Prostate gland (tissue), 2 donors: ENCODE measurements around the gene ADAM8. TPM values are rescaled to one million over a fixed set of nuclear protein-coding genes. Genes with fewer than 3 reads are reported as not detected.

Experiments
- DNase-seq: peaks from one replicate; pipeline ENCODE4 v3.0.0-alpha.2; 2019; ENCODE audit warnings: low spot score
- H3K27ac ChIP-seq, 2 donors: fragments of 200-600 bp; sonication (generic); 2 replicates each; pipeline ENCODE4 v1.5.1; 2017 to 2019
- H3K27me3 ChIP-seq: fragments of 200-600 bp; sonication (generic); replicated peaks from 2 replicates; pipeline ENCODE4 v1.5.1; 2019; ENCODE audit not compliant: insufficient read depth
- H3K36me3 ChIP-seq, 2 donors: fragments of 200-600 bp; sonication (generic); 1 replicate in 1 of 2; 2 replicates in 1 of 2; pipeline versions ENCODE4 v1.5.1 to v1.8.1; 2017 to 2019
- H3K4me1 ChIP-seq: fragments of 200-600 bp; sonication (generic); replicated peaks from 2 replicates; pipeline ENCODE4 v1.5.1; 2019
- H3K4me3 ChIP-seq, 2 donors: fragments of 200-600 bp; sonication (generic); 2 replicates each; pipeline ENCODE4 v1.5.1; 2017 to 2019
- H3K9me3 ChIP-seq: fragments of 200-600 bp; sonication (generic); 2 replicates; pipeline ENCODE4 v1.5.1; 2017
- POLR2A ChIP-seq: fragments of 450-650 bp; IDR thresholded peaks from one replicate; pipeline ENCODE4 v1.6.1; 2016; ENCODE audit warnings: antibody characterized with exemption, mild to moderate bottlenecking
- POLR2AphosphoS5 ChIP-seq: sonication (generic); formaldehyde crosslinking; IDR thresholded peaks from one replicate; pipeline ENCODE4 v1.6.1; 2017; ENCODE audit warnings: antibody characterized with exemption
- WGBS: methylation state at CpG from one replicate; pipeline ENCODE4 v1.1.5; 2018; 5-methylcytosine and 5-hydroxymethylcytosine counted together
- intact Hi-C: fragments of 100-400 bp; cut with DNase I; formaldehyde crosslinking; loops from one replicate; pipeline ENCODE4 v1.14.2; 2022
- total RNA-seq, 2 donors: library from RNA; depleted of rRNA; stranded (reverse); fragments of >200 nt; gene quantifications; one replicate each; pipeline ENCODE4 v1.1.0, GENCODE V29; 2016
- TF ChIP-seq, protein P1 (sequence below), 4 experiments: fragments of 200-600 bp in 2 of 4; fragments of 450-650 bp in 2 of 4; sonication (generic) in 2 of 4; IDR thresholded peaks; 1 replicate in 3 of 4; 2 replicates in 1 of 4; pipeline ENCODE4 v1.5.1; 2016 to 2019; ENCODE audit warnings: antibody characterized with exemption in 4 of 4, mild to moderate bottlenecking in 2 of 4, moderate library complexity in 2 of 4

ADAM8 gene
- total RNA-seq, 2 donors from 2014 or later = 7.2 to 7.4 TPM

DNA sequence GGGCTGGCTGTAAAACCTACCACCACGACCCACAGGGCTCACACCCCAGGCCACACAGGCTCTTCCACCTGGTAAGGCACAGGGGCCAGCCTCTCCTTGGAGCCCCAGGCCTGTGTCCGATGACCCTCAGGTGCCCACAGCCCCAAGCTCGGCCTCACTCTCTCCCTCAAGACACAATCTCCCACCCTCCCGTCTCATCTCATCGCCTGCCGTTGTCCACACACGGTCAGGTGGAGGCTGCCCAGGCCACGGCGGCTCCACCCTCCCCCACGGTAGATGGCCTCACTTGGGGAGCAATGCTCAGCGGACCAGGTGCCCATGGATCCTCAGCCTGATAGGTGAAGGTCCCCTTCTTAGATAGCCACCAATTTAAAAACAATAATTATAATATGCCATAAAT, 55.3 kb downstream of the ADAM8 start:
- intact Hi-C loops = no loop called here
- H3K27me3 ChIP-seq = peaks cover 15% of the 10 kb centered on the region
- H3K4me1 ChIP-seq = no peaks in the 10 kb centered on the region
- TF ChIP-seq POLR2AphosphoS5 (no peak), POLR2A (no peak)
- TF ChIP-seq, protein P1, sequence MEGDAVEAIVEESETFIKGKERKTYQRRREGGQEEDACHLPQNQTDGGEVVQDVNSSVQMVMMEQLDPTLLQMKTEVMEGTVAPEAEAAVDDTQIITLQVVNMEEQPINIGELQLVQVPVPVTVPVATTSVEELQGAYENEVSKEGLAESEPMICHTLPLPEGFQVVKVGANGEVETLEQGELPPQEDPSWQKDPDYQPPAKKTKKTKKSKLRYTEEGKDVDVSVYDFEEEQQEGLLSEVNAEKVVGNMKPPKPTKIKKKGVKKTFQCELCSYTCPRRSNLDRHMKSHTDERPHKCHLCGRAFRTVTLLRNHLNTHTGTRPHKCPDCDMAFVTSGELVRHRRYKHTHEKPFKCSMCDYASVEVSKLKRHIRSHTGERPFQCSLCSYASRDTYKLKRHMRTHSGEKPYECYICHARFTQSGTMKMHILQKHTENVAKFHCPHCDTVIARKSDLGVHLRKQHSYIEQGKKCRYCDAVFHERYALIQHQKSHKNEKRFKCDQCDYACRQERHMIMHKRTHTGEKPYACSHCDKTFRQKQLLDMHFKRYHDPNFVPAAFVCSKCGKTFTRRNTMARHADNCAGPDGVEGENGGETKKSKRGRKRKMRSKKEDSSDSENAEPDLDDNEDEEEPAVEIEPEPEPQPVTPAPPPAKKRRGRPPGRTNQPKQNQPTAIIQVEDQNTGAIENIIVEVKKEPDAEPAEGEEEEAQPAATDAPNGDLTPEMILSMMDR (IDR thresholded peaks at IDR 0.05) = no peak
- H3K4me3 ChIP-seq = no peak overlapping the region
- 92% methylated on average over 11 of the region's 11 CpGs for WGBS
- DNase-seq = no peak
- H3K27ac ChIP-seq = no peak overlapping the region
- H3K36me3 ChIP-seq = no peaks in the 10 kb centered on the region
- no peaks in the 10 kb centered on the region for H3K9me3 ChIP-seq

DNA sequence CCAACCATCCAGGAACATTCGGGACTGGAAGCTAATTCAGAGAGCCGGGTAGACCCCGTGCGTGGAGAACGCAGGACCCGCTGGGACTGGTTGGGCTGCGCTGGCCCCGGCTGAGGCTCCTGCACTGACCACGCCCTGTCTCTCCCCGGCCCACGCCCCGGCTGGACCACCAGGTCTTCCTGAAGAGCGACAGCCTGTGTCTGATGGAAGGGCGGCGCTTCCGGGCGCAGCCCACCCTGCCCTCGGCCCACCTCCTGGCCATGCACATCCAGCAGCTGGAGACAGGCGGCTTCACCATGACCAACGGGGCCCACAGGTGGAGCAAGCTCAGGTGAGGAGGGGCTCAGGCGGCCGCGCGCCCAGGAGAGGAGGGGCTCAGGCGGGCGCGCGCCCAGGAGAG, 56.9 kb downstream of the ADAM8 start:
- intact Hi-C loops = no loop called here
- DNase-seq = no peak
- no peaks in the 10 kb centered on the region for H3K9me3 ChIP-seq
- no peak for TF ChIP-seq POLR2AphosphoS5
- TF ChIP-seq POLR2A = no peak
- TF ChIP-seq, protein P1 (IDR thresholded peaks at IDR 0.05) = no peak
- peaks cover 15% of the 10 kb centered on the region for H3K27me3 ChIP-seq
- H3K4me1 ChIP-seq = no peaks in the 10 kb centered on the region
- H3K27ac ChIP-seq = no peak overlapping the region
- 5% methylated on average over 24 of the region's 28 CpGs for WGBS
- no peaks in the 10 kb centered on the region for H3K36me3 ChIP-seq
- no peak overlapping the region for H3K4me3 ChIP-seq

DNA sequence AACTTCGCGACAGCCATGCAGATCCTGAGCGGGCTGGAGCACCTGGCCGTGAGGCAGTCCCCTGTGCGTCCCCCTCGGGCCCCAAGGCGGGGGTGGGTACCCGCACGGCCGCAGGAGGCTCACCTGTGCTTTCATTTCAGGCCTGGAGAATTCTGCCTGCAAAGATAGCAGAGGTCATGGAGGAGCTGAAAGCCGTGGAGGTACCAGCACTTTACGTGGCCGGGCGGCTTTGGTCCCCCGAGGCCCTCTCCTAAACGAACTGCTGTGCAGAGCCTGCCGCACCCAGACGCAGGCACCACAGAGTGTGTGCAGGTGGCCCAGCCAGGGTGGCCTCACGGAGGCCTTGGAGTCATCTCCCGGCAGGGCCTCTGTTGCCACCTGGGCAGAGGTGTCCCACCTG, 57.8 kb downstream of the ADAM8 start:
- Histone ChIP-seq H3K27ac (no peak overlapping the region), H3K9me3 (no peaks in the 10 kb centered on the region), H3K36me3 (no peaks in the 10 kb centered on the region), H3K4me1 (no peaks in the 10 kb centered on the region), H3K4me3 (no peak overlapping the region), H3K27me3 (peaks cover 15% of the 10 kb centered on the region)
- TF ChIP-seq, protein P1 (IDR thresholded peaks at IDR 0.05) = no peak
- no peak for TF ChIP-seq POLR2A
- no peak for TF ChIP-seq POLR2AphosphoS5
- 50% methylated on average over 12 of the region's 20 CpGs for WGBS
- DNase-seq = no peak
- intact Hi-C loops = no loop called here

DNA sequence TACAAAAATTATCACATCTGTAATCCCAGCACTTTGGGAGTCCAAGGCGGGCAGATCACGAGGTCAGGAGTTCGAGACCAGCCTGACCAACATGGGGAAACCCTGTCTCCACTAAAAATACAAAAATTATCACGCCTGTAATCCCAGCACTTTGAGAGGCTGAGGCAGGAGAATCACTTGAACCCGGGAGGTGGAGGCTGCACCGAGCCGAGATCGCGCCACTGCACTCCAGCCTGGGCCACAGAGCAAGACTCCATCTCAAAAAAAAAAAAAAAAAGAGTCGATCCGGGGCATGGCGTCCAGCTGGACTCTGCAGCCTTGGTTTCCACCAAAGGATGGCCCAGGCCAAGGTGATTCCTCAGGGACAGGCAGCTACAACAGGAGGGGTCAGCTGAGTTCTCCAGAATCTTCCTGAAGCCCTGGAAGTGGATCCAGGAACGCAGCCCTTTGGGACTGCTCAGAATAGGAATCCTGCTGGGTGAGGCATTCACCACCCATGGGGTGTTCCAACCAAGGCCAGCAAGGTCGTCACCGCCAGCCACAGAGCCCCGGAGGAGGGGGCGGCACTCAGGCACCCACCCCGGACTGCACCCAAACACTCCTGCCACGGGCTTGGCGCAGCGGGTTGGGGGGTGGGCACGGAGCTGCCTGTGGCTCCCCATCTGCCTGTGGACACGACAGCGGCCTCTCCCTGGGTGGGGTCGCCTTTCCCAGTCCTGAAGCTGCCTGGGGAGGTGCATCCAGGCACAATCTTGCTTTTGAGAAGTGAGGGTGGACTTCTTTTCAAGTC, 58.7 kb downstream of the ADAM8 start:
- Histone ChIP-seq H3K27ac (no peak overlapping the region), H3K9me3 (no peaks in the 10 kb centered on the region), H3K36me3 (no peaks in the 10 kb centered on the region), H3K27me3 (peaks cover 15% of the 10 kb centered on the region), H3K4me3 (no peak overlapping the region), H3K4me1 (no peaks in the 10 kb centered on the region)
- 91% methylated on average over 25 of the region's 25 CpGs for WGBS
- no peak for DNase-seq
- TF ChIP-seq, protein P1 (IDR thresholded peaks at IDR 0.05) = no peak
- TF ChIP-seq POLR2AphosphoS5 (no peak), POLR2A (no peak)
- intact Hi-C loops = no loop called here

DNA sequence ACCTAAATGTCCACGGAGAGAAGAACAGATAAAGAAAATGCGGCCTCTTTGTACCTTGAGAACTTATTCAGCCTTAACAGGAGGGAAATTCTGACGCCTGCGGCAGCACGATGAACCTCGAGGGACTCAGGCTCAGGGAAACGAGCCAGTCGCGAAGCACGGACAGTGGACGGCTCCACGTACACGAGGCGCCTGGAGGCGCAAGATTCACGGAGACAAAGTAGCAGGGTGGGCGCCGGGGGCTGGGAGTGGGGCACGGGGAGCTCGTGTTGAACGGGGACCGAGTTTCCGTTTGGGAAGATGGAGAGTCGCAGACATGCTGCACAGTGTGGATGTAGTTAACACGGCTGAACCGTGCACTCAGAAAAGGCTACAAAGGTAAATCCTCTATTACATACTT, 59.9 kb downstream of the ADAM8 start:
- no peak overlapping the region for H3K27ac ChIP-seq
- no peak for DNase-seq
- WGBS = 82% methylated on average over 26 of the region's 26 CpGs
- TF ChIP-seq, protein P1 (IDR thresholded peaks at IDR 0.05) = no peak
- no peak for TF ChIP-seq POLR2A
- TF ChIP-seq POLR2AphosphoS5 = no peak
- H3K4me3 ChIP-seq = no peak overlapping the region
- no peaks in the 10 kb centered on the region for H3K4me1 ChIP-seq
- intact Hi-C loops = no loop called here
- no peaks in the 10 kb centered on the region for H3K36me3 ChIP-seq
- H3K9me3 ChIP-seq = no peaks in the 10 kb centered on the region
- peaks cover 15% of the 10 kb centered on the region for H3K27me3 ChIP-seq
